SK-N-SH (cell line): ENCODE measurements around the gene FAM199X. TPM values are rescaled to one million over a fixed set of nuclear protein-coding genes. Genes with fewer than 3 reads are reported as not detected.

Experiments used
- CTCF ChIA-PET: fragments of 300-600, 350-600 bp; formaldehyde crosslinking; extraction: SDS; loops from one replicate; lab custom pipeline; 2021; lab: Yijun Ruan, JAX
- POLR2A ChIA-PET: fragments of 350-600 bp; sonication (Branson Sonifier 250); formaldehyde crosslinking; extraction: SDS; loops from one replicate; lab custom pipeline; 2020; ENCODE audit warnings: antibody characterized with exemption, inconsistent platforms; lab: Yijun Ruan, JAX
- DNase-seq: peaks from one replicate; pipeline ENCODE4 v3.0.0; 2012
- H2AFZ ChIP-seq: fragments of 200-600 bp; sonication (generic); 2 replicates; pipeline ENCODE4 v1.8.1; 2016; ENCODE audit warnings: antibody characterized with exemption, mild to moderate bottlenecking, low read depth
- H3F3A ChIP-seq: fragments of 200-600 bp; sonication (generic); replicated peaks from 2 replicates; pipeline ENCODE3; 2016; ENCODE audit warnings: antibody characterized with exemption, mild to moderate bottlenecking; ENCODE audit not compliant: insufficient read depth
- H3K27ac ChIP-seq, 2 experiments: fragments of 200-500 bp in 1 of 2; fragments of 200-600 bp in 1 of 2; sonication (Bioruptor generic) in 1 of 2; sonication (generic), shearing (Covaris generic) in 1 of 2; 2 replicates each; pipeline versions ENCODE4 v1.5.1 to v1.6.1; 2014 to 2016; ENCODE audit warnings: low read depth in 2 of 2, inconsistent platforms in 1 of 2, low read length in 1 of 2, mild to moderate bottlenecking in 1 of 2, mixed read lengths in 1 of 2
- H3K27me3 ChIP-seq: fragments of 200-600 bp; sonication (generic), shearing (Covaris generic); 2 replicates; pipeline ENCODE4 v1.6.1; 2016; ENCODE audit warnings: mixed run types; ENCODE audit not compliant: insufficient read depth
- H3K36me3 ChIP-seq, 2 experiments: fragments of 200-500 bp in 1 of 2; fragments of 200-600 bp in 1 of 2; sonication (Bioruptor generic) in 1 of 2; sonication (generic) in 1 of 2; replicated peaks in 1 of 2; 2 replicates each; pipeline versions ENCODE3 to v1.5.1; 2014 to 2016; ENCODE audit warnings: low read length in 1 of 2, mild to moderate bottlenecking in 1 of 2; ENCODE audit not compliant: insufficient read depth in 2 of 2, control insufficient read depth in 1 of 2
- H3K4me1 ChIP-seq, 2 experiments: fragments of 200-500 bp in 1 of 2; fragments of 200-600 bp in 1 of 2; sonication (Bioruptor generic) in 1 of 2; sonication (generic), shearing (Covaris generic) in 1 of 2; 2 replicates each; pipeline versions ENCODE4 v1.5.1 to v1.6.1; 2014 to 2016; ENCODE audit warnings: low read depth in 1 of 2, low read length in 1 of 2, mixed run types in 1 of 2; ENCODE audit not compliant: insufficient read depth in 2 of 2, control insufficient read depth in 1 of 2
- H3K4me2 ChIP-seq: fragments of 200-600 bp; sonication (generic), shearing (Covaris generic); 2 replicates; pipeline ENCODE4 v1.6.1; 2017; ENCODE audit warnings: mixed run types
- H3K4me3 ChIP-seq, 2 experiments: fragments of 200-500 bp in 1 of 2; fragments of 200-600 bp in 1 of 2; sonication (Bioruptor generic) in 1 of 2; sonication (generic), shearing (Covaris generic) in 1 of 2; 2 replicates each; pipeline versions ENCODE4 v1.5.1 to v1.8.1; 2014 to 2016; ENCODE audit warnings: low read depth in 2 of 2, inconsistent platforms in 1 of 2, low read length in 1 of 2, mild to moderate bottlenecking in 1 of 2, mixed read lengths in 1 of 2, moderate library complexity in 1 of 2
- H3K79me2 ChIP-seq: fragments of 200-600 bp; sonication (generic); 2 replicates; pipeline ENCODE4 v1.8.1; 2017; ENCODE audit warnings: mild to moderate bottlenecking; ENCODE audit not compliant: insufficient read depth
- H3K9ac ChIP-seq: fragments of 200-600 bp; sonication (generic); 2 replicates; pipeline ENCODE4 v1.6.1; 2017; ENCODE audit warnings: mixed run types
- H3K9me2 ChIP-seq: fragments of 200-600 bp; sonication (generic); 2 replicates; pipeline ENCODE4 v1.6.1; 2017; ENCODE audit warnings: mixed run types
- H3K9me3 ChIP-seq: fragments of 200-600 bp; sonication (generic); 2 replicates; pipeline ENCODE4 v1.6.1; 2017; ENCODE audit warnings: mixed run types, mild to moderate bottlenecking, moderate library complexity
- H4K20me1 ChIP-seq: fragments of 200-600 bp; sonication (generic); 2 replicates; pipeline ENCODE4 v1.6.1; 2017; ENCODE audit warnings: mild to moderate bottlenecking, mixed run types; ENCODE audit not compliant: insufficient read depth
- EP300 ChIP-seq, 2 experiments: IDR thresholded peaks; 2 replicates each; pipeline versions ENCODE4 v1.4.0 to v1.6.1; 2012; ENCODE audit warnings: borderline replicate concordance in 1 of 2, low read depth in 1 of 2, low read length in 1 of 2
- GABPA ChIP-seq: IDR thresholded peaks from 2 replicates; pipeline ENCODE4 v1.4.0; 2012; ENCODE audit warnings: low read depth, mild to moderate bottlenecking
- IRF3 ChIP-seq: fragments of 150-350 bp; IDR thresholded peaks from 2 replicates; pipeline ENCODE4 v1.6.1; 2016; ENCODE audit warnings: mild to moderate bottlenecking, low read depth, low read length
- NRF1 ChIP-seq: IDR thresholded peaks from 2 replicates; pipeline ENCODE4 v1.6.1; 2012; ENCODE audit warnings: low read depth, mild to moderate bottlenecking, low read length
- SMC3 ChIP-seq: IDR thresholded peaks from 2 replicates; pipeline ENCODE4 v1.6.1; 2012; ENCODE audit warnings: low read depth, low read length, improper control_type of control experiment
- USF1 ChIP-seq: IDR thresholded peaks from 2 replicates; pipeline ENCODE4 v1.4.0; 2012; ENCODE audit warnings: low read depth, borderline replicate concordance
- USF2 ChIP-seq: fragments of 150-350 bp; IDR thresholded peaks from 2 replicates; pipeline ENCODE4 v1.6.1; 2017; ENCODE audit warnings: antibody characterized with exemption, low read length, low read depth, borderline replicate concordance
- ZBTB33 ChIP-seq: IDR thresholded peaks from 2 replicates; pipeline ENCODE4 v1.4.0; 2012; ENCODE audit warnings: low read depth, borderline replicate concordance
- polyA plus RNA-seq, 3 experiments: library from polyadenylated mRNA; depleted of rRNA; stranded (reverse); fragments of >200 nt; gene quantifications; 2 replicates each; pipeline ENCODE4 v1.2.3, GENCODE V29; 2012

Gene FAM199X
- polyA plus RNA-seq, 1 of the 3 experiments (the other 2 are of a cell fraction): 2.2 TPM

GRCh38 chrX:104165894-104166734 lies at the start of gene FAM199X (continued):
- TF ChIP-seq USF2: no peak
- no peak for TF ChIP-seq ZBTB33
- TF ChIP-seq NRF1: peak; percentile 14; the same call in 1 of the 2 replicates

- no peak overlapping the region for H2AFZ ChIP-seq
- peaks cover 0 to 7% of the 10 kb centered on the region in 2 experiments; a peak in 1 of 4 replicates for H3K4me1 ChIP-seq
- no peaks in the 10 kb centered on the region for H3K9me3 ChIP-seq
- peaks cover 8% of the 10 kb centered on the region; the same call in 1 of the 2 replicates for H3K27me3 ChIP-seq
- H3K27ac ChIP-seq: no peak overlapping the region
- H3K79me2 ChIP-seq: no peaks in the 10 kb centered on the region
- H3K9ac ChIP-seq: no peak overlapping the region
- H4K20me1 ChIP-seq: no peaks in the 10 kb centered on the region
- no peaks in the 10 kb centered on the region for H3K9me2 ChIP-seq
- no peak for DNase-seq
- H3F3A ChIP-seq: no peaks in the 10 kb centered on the region
- no peak overlapping the region for H3K4me2 ChIP-seq
- CTCF ChIA-PET: interaction anchor here (2.1 kb wide), 1 partner anchor 18 kb away, joined by 9 read pairs; no protein-coding TSS in a partner anchor
- no peak for TF ChIP-seq IRF3
- no peak for TF ChIP-seq EP300 (IDR thresholded peaks at IDR 0.05; ENCODE audit: borderline replicate concordance in 1 of 2, low read depth in 1 of 2, low read length in 1 of 2)
- TF ChIP-seq GABPA: no peak
- TF ChIP-seq USF1: no peak
- no peak for TF ChIP-seq SMC3
- TF ChIP-seq, all 33 proteins: peak for 0
- POLR2A ChIA-PET: no interaction called here
- Histone ChIP-seq H3K4me3 (no peak overlapping the region), H3K36me3 (peaks cover 0 to 5% of the 10 kb centered on the region in 2 experiments)
These were observed 48.5 kb upstream of the FAM199X start for GRCh38 chrX:104117759-104118158.
